GM12878 (cell line): ENCODE measurements around the gene ADAMTSL2. TPM values are rescaled to one million over a fixed set of nuclear protein-coding genes. Genes with fewer than 3 reads are reported as not detected.

Experiments used
- CREM ChIP-seq: IDR thresholded peaks from 2 replicates; pipeline ENCODE4 v1.6.1; 2014; ENCODE audit warnings: antibody characterized with exemption, low read depth
- FOS ChIP-seq: IDR thresholded peaks from 3 replicates; pipeline ENCODE4 v1.6.1; 2011; ENCODE audit warnings: borderline replicate concordance; ENCODE audit not compliant: insufficient read length; ENCODE audit errors: extremely low read depth
- MEF2B ChIP-seq: fragments of 450-650 bp; IDR thresholded peaks from 2 replicates; pipeline ENCODE4 v1.6.1; 2018; ENCODE audit warnings: mild to moderate bottlenecking, moderate library complexity; ENCODE audit not compliant: partially characterized antibody, poor library complexity, severe bottlenecking
- MXI1 ChIP-seq: fragments of 150-350 bp; IDR thresholded peaks from 2 replicates; pipeline ENCODE4 v1.6.1; 2011; ENCODE audit warnings: low read depth, mild to moderate bottlenecking, inconsistent platforms, low read length, improper control_type of control experiment
- NRF1 ChIP-seq: conservative IDR thresholded peaks from 2 replicates; pipeline ENCODE4 v1.6.1; 2011; ENCODE audit warnings: mild to moderate bottlenecking, low read depth, low read length, improper control_type of control experiment
- SIN3A ChIP-seq: IDR thresholded peaks from 2 replicates; pipeline ENCODE4 v1.6.1; 2012; ENCODE audit warnings: low read depth, low read length, improper control_type of control experiment
- SREBF2 ChIP-seq: IDR thresholded peaks from 2 replicates; pipeline ENCODE4 v1.6.1; 2012; ENCODE audit warnings: mild to moderate bottlenecking, low read length
- YY1 ChIP-seq: IDR thresholded peaks from 2 replicates; pipeline ENCODE4 v1.6.1; 2011; ENCODE audit warnings: low read depth, mild to moderate bottlenecking, low read length
- ZNF622 ChIP-seq: fragments of 450-650 bp; IDR thresholded peaks from 2 replicates; pipeline ENCODE4 v1.6.1; 2017; ENCODE audit warnings: mild to moderate bottlenecking, inconsistent platforms
- polyA plus RNA-seq, 11 experiments: library from polyadenylated mRNA; depleted of rRNA in 4 of 11; unstranded in 6 of 11; stranded (reverse) in 5 of 11; fragments of >200 nt; fragmentation: Nextera tagmentation in 4 of 11; fragmentation: Illumina TruSeq in 1 of 11; extraction: Ambion mirVana in 4 of 11; extraction: Trizol in 1 of 11; gene quantifications; 1 replicate in 1 of 11; 2 replicates in 10 of 11; pipeline versions ENCODE4 v1.2.1 to v1.2.3, GENCODE V29; 2011 to 2016; ENCODE audit warnings: inconsistent platforms in 2 of 11, missing spikeins in 2 of 11, low read depth in 1 of 11
- total RNA-seq, 4 experiments: library from RNA; depleted of rRNA in 3 of 4; stranded (reverse); fragments of >200 nt in 3 of 4; fragmentation: Illumina TruSeq in 1 of 4; extraction: Trizol in 1 of 4; gene quantifications; 2 replicates each; pipeline versions ENCODE4 v1.2.1 to v1.2.3, GENCODE V29; 2013 to 2021
- TF ChIP-seq, protein P1 (sequence below): IDR thresholded peaks from 2 replicates; pipeline ENCODE4 v1.6.1; 2011; ENCODE audit warnings: borderline replicate concordance, low read depth, mild to moderate bottlenecking, moderate library complexity, mixed read lengths, low read length; ENCODE audit not compliant: insufficient read depth; ENCODE audit errors: extremely low read length
- TF ChIP-seq, protein P2 (sequence below), 3 experiments: IDR thresholded peaks in 2 of 3; conservative IDR thresholded peaks in 1 of 3; 2 replicates each; pipeline ENCODE4 v1.5.1; 2011; ENCODE audit warnings: low read depth in 3 of 3, low read length in 3 of 3, mild to moderate bottlenecking in 3 of 3, control low read depth in 2 of 3, moderate library complexity in 2 of 3, inconsistent platforms in 1 of 3, mixed read lengths in 1 of 3; ENCODE audit not compliant: control insufficient read depth in 2 of 3, insufficient read depth in 1 of 3; ENCODE audit errors: extremely low read depth in 1 of 3
- TF ChIP-seq, protein P3 (sequence below): fragments of 150-350 bp; IDR thresholded peaks from 2 replicates; pipeline ENCODE4 v1.6.1; 2016; ENCODE audit warnings: low read depth, low read length

ADAMTSL2 gene
- total and polyA plus RNA-seq, 10 of the 15 experiments (the other 5 are each of a cell fraction or from before 2014, with no cell fraction given) = 0.07 TPM; not detected in 9

DNA sequence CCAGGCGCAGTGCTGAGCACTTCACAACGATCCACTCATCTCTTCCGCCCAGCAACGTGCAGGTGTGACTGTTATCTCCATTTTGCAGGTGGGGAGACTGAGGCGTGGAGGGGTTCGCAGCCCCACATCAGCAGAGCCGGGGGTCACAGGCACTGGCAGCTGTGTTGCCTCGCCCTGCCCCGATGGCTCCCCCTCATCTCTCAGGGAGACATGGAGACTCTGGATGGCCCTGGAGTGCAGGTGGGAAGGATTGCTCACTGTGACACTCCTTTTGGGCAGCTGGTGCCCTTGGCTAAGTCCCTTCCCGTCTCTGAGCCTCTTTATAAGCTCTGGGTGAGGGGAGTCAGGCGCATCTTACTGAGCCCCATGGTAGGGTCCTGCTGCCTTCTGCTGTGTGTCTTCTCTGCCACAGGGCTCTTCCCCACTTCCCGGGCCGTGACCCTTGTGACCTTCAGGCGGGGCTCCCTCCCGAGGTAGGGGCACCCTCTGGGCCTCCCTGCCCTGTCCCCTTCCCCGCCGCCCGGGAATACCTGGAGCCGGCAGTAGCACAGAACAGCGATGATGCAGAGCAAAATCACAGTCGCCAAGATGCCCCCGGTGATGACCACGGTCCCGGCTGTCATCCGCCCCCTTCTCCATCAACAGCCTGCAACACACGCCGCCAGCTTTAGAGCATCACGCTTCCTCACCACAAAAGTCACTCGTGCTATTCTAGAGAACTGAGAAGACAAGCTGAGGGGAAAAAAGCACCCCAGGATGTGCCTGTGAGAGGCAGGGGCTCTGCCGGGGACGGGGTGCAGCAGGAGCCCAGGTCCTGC, 45.3 kb downstream of the ADAMTSL2 start (continued):
- TF ChIP-seq NRF1 (no peak), MEF2B (no peak), MXI1 (no peak), YY1 (no peak), SIN3A (no peak), CREM (no peak), ZNF622 (no peak), FOS (no peak), SREBF2 (no peak)
- TF ChIP-seq, protein P1, sequence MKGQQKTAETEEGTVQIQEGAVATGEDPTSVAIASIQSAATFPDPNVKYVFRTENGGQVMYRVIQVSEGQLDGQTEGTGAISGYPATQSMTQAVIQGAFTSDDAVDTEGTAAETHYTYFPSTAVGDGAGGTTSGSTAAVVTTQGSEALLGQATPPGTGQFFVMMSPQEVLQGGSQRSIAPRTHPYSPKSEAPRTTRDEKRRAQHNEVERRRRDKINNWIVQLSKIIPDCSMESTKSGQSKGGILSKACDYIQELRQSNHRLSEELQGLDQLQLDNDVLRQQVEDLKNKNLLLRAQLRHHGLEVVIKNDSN = no peak
- TF ChIP-seq, protein P2, sequence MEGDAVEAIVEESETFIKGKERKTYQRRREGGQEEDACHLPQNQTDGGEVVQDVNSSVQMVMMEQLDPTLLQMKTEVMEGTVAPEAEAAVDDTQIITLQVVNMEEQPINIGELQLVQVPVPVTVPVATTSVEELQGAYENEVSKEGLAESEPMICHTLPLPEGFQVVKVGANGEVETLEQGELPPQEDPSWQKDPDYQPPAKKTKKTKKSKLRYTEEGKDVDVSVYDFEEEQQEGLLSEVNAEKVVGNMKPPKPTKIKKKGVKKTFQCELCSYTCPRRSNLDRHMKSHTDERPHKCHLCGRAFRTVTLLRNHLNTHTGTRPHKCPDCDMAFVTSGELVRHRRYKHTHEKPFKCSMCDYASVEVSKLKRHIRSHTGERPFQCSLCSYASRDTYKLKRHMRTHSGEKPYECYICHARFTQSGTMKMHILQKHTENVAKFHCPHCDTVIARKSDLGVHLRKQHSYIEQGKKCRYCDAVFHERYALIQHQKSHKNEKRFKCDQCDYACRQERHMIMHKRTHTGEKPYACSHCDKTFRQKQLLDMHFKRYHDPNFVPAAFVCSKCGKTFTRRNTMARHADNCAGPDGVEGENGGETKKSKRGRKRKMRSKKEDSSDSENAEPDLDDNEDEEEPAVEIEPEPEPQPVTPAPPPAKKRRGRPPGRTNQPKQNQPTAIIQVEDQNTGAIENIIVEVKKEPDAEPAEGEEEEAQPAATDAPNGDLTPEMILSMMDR (IDR thresholded peaks at IDR 0.05 in 2 of 3, conservative IDR thresholded peaks at IDR 0.05 in 1 of 3; ENCODE audit: control insufficient read depth in 2 of 3, extremely low read depth in 1 of 3, insufficient read depth in 1 of 3, low read depth in 3 of 3, low read length in 3 of 3) = no peak
- TF ChIP-seq, protein P3, sequence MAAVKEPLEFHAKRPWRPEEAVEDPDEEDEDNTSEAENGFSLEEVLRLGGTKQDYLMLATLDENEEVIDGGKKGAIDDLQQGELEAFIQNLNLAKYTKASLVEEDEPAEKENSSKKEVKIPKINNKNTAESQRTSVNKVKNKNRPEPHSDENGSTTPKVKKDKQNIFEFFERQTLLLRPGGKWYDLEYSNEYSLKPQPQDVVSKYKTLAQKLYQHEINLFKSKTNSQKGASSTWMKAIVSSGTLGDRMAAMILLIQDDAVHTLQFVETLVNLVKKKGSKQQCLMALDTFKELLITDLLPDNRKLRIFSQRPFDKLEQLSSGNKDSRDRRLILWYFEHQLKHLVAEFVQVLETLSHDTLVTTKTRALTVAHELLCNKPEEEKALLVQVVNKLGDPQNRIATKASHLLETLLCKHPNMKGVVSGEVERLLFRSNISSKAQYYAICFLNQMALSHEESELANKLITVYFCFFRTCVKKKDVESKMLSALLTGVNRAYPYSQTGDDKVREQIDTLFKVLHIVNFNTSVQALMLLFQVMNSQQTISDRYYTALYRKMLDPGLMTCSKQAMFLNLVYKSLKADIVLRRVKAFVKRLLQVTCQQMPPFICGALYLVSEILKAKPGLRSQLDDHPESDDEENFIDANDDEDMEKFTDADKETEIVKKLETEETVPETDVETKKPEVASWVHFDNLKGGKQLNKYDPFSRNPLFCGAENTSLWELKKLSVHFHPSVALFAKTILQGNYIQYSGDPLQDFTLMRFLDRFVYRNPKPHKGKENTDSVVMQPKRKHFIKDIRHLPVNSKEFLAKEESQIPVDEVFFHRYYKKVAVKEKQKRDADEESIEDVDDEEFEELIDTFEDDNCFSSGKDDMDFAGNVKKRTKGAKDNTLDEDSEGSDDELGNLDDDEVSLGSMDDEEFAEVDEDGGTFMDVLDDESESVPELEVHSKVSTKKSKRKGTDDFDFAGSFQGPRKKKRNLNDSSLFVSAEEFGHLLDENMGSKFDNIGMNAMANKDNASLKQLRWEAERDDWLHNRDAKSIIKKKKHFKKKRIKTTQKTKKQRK = no peak
